GM19043 (cell line): Measurements from ENCODE around the gene ANKFN1.

Experiments used
- ATAC-seq: cut with Tn5 transposase; IDR thresholded peaks from one replicate; pipeline ENCODE4 v1.9.1; 2021; ENCODE audit warnings: low read depth; ENCODE audit not compliant: unreplicated experiment

ANKFN1 gene

GRCh38 chr17:56486732-56487131 lies 333.5 kb downstream of the ANKFN1 start:
- no peak for ATAC-seq

- ATAC-seq = no peak
Observed at GRCh38 chr17:56488800-56489199, 335.5 kb downstream of the ANKFN1 start.

GRCh38 chr17:56489980-56490379 lies 336.7 kb downstream of the ANKFN1 start:
- no peak for ATAC-seq

GRCh38 chr17:56495556-56495955 lies 342.3 kb downstream of the ANKFN1 start:
- ATAC-seq = no peak

GRCh38 chr17:56497132-56497531 lies 343.9 kb downstream of the ANKFN1 start:
- no peak for ATAC-seq

GRCh38 chr17:56499799-56500388 lies 346.6 kb downstream of the ANKFN1 start:
- no peak for ATAC-seq

- no peak for ATAC-seq
Observed at GRCh38 chr17:56502120-56502654, 348.9 kb downstream of the ANKFN1 start.

GRCh38 chr17:56505154-56505756 lies 352.0 kb downstream of the ANKFN1 start:
- ATAC-seq = no peak

- ATAC-seq = no peak
Observed at GRCh38 chr17:56506349-56506748, 353.1 kb downstream of the ANKFN1 start.

GRCh38 chr17:56510554-56511342 lies 357.5 kb downstream of the ANKFN1 start:
- no peak for ATAC-seq

GRCh38 chr17:56514264-56514663 lies 361.0 kb downstream of the ANKFN1 start:
- no peak for ATAC-seq

GRCh38 chr17:56514899-56515298 lies 361.6 kb downstream of the ANKFN1 start:
- ATAC-seq = no peak

- ATAC-seq = no peak
Observed at GRCh38 chr17:56521414-56522141, 368.3 kb downstream of the ANKFN1 start.

GRCh38 chr17:56523042-56523441 lies 369.8 kb downstream of the ANKFN1 start:
- no peak for ATAC-seq

- no peak for ATAC-seq
Observed at GRCh38 chr17:56528696-56529095, 375.4 kb downstream of the ANKFN1 start.

- no peak for ATAC-seq
Observed at GRCh38 chr17:56532926-56533325, 379.7 kb downstream of the ANKFN1 start.

- no peak for ATAC-seq
Observed at GRCh38 chr17:56536766-56537165, 383.5 kb downstream of the ANKFN1 start.

GRCh38 chr17:56540836-56541235 lies 387.6 kb downstream of the ANKFN1 start:
- no peak for ATAC-seq

GRCh38 chr17:56543280-56543679 lies 390.0 kb downstream of the ANKFN1 start:
- no peak for ATAC-seq

GRCh38 chr17:56545106-56545505 lies 391.8 kb downstream of the ANKFN1 start:
- no peak for ATAC-seq

- no peak for ATAC-seq
Observed at GRCh38 chr17:56545930-56546329, 392.7 kb downstream of the ANKFN1 start.
